Calu3 (cell line): Measurements from ENCODE around the gene MCHR2. TPM values are rescaled to one million over a fixed set of nuclear protein-coding genes. Genes with fewer than 3 reads are reported as not detected.

Experiments used
- BruUV-seq: library from RNA; stranded (reverse); fragments of 400-500 nt; replicated peaks from 2 replicates; lab custom pipeline; 2021; lab: Mats Ljungman, UMichigan
- CTCF ChIA-PET: fragments of 300-600 bp; sonication (Branson Sonifier 250); formaldehyde crosslinking; loops from one replicate; lab custom pipeline; 2022; ENCODE audit warnings: antibody characterized with exemption; lab: Charles Lee
- DNase-seq: peaks from one replicate; pipeline ENCODE4 v3.0.0; 2022
- H3K27ac Mint-ChIP-seq: one replicate; pipeline ENCODE4 v1.8.0; 2022; ENCODE audit warnings: mixed read lengths; ENCODE audit not compliant: unreplicated experiment
- H3K27me3 Mint-ChIP-seq: one replicate; pipeline ENCODE4 v1.8.0; 2022; ENCODE audit warnings: mixed read lengths; ENCODE audit not compliant: unreplicated experiment
- H3K36me3 Mint-ChIP-seq: one replicate; pipeline ENCODE4 v1.8.0; 2022; ENCODE audit warnings: mild to moderate bottlenecking, moderate library complexity, mixed read lengths; ENCODE audit not compliant: insufficient read depth, unreplicated experiment
- H3K4me1 Mint-ChIP-seq: one replicate; pipeline ENCODE4 v1.8.0; 2022; ENCODE audit warnings: mild to moderate bottlenecking, low read depth, mixed read lengths; ENCODE audit not compliant: unreplicated experiment
- H3K4me3 Mint-ChIP-seq: one replicate; pipeline ENCODE4 v1.8.0; 2022; ENCODE audit warnings: mild to moderate bottlenecking, low read depth, moderate library complexity, mixed read lengths; ENCODE audit not compliant: unreplicated experiment
- H3K9me3 Mint-ChIP-seq: one replicate; pipeline ENCODE4 v1.8.0; 2022; ENCODE audit warnings: low read depth, mixed read lengths; ENCODE audit not compliant: unreplicated experiment
- intact Hi-C: fragments of 100-400 bp; cut with micrococcal nuclease; formaldehyde crosslinking; loops from one replicate; pipeline ENCODE4 v1.10.0; 2022; ENCODE audit not compliant: unreplicated experiment
- total RNA-seq: library from RNA; stranded (reverse); gene quantifications from 2 replicates; pipeline ENCODE4 v1.2.3, GENCODE V29; 2022
- TF ChIP-seq, protein P1 (sequence below): fragments of 200-600 bp; IDR thresholded peaks from one replicate; pipeline ENCODE4 v1.8.0; 2022; ENCODE audit warnings: antibody characterized with exemption; ENCODE audit not compliant: unreplicated experiment

Gene MCHR2
- total RNA-seq, 1 experiment from 2014 or later, result not detected

DNA sequence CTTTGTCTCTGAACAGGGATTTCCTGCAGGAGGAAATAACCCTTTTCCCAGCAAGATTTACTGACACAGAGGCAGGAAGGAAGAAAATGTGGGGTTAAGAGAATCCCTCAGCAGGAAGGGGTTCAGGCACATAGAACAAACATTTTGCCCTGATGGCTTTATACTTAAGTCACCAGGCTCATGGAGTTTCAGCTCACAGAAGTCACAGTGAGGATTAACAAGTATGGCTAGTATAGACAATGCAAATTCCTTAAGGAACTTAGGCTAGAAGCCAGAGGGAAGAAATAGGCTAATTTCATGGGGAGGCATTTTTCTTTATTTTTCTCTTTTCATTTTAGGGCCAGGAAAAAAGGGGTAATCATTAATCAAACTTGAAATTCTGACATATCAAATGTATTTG is 50.2 kb downstream of the MCHR2 start:
- H3K4me1 Mint-ChIP-seq, result no peaks in the 10 kb centered on the region
- intact Hi-C loops, result no loop called here
- no peaks in the 10 kb centered on the region for H3K36me3 Mint-ChIP-seq
- no peaks in the 10 kb centered on the region for H3K27me3 Mint-ChIP-seq
- CTCF ChIA-PET, result no interaction called here
- H3K27ac Mint-ChIP-seq, result no peak overlapping the region
- no peak for DNase-seq
- TF ChIP-seq, protein P1, sequence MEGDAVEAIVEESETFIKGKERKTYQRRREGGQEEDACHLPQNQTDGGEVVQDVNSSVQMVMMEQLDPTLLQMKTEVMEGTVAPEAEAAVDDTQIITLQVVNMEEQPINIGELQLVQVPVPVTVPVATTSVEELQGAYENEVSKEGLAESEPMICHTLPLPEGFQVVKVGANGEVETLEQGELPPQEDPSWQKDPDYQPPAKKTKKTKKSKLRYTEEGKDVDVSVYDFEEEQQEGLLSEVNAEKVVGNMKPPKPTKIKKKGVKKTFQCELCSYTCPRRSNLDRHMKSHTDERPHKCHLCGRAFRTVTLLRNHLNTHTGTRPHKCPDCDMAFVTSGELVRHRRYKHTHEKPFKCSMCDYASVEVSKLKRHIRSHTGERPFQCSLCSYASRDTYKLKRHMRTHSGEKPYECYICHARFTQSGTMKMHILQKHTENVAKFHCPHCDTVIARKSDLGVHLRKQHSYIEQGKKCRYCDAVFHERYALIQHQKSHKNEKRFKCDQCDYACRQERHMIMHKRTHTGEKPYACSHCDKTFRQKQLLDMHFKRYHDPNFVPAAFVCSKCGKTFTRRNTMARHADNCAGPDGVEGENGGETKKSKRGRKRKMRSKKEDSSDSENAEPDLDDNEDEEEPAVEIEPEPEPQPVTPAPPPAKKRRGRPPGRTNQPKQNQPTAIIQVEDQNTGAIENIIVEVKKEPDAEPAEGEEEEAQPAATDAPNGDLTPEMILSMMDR, result no peak
- H3K9me3 Mint-ChIP-seq, result no peaks in the 10 kb centered on the region
- H3K4me3 Mint-ChIP-seq, result no peak overlapping the region
- BruUV-seq, result no TSS peak

DNA sequence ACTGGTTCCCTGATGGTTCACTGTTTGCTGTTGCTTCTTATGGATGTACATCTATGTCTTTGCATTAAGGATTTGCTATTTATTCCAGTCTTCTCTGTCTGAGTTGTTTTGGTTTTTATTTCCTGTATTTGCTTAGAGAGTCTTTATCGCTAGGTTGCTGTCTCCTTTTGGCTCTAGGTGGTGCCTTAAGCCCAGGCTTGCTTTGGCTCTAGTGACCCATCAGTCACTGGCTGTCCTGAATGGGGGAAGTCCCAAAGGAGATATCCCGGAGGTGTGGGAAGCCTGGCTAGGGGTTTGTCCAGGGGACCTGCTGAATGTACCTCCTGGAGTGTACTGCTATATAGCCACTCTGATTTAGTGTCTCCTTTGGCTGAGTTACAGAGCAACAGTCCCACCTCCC is 53.4 kb downstream of the MCHR2 start:
- BruUV-seq, result no TSS peak
- no peak overlapping the region for H3K27ac Mint-ChIP-seq
- H3K4me1 Mint-ChIP-seq, result peaks cover 11% of the 10 kb centered on the region
- TF ChIP-seq, protein P1, result no peak
- CTCF ChIA-PET, result no interaction called here
- no peak for DNase-seq
- intact Hi-C loops, result no loop called here
- no peaks in the 10 kb centered on the region for H3K9me3 Mint-ChIP-seq
- H3K27me3 Mint-ChIP-seq, result no peaks in the 10 kb centered on the region
- no peaks in the 10 kb centered on the region for H3K36me3 Mint-ChIP-seq
- H3K4me3 Mint-ChIP-seq, result no peak overlapping the region

DNA sequence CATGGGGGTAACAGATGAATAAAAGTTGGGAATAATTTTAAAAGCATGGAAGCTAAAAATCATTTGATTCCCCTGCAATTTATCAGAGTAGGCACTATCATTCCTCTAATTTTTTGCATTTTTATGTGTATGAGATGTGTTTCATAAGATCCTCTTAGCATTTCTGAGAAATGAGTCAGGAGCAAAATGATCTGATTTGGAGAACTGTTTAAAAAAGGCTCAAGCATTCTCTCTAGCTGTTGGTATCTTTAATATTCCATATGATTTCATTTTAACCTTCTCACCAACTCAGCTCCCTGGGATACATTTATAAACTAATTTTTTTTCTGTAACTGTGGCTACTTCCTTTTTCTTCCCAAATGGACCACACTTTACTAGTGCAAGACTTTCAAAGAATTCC is 60.9 kb downstream of the MCHR2 start:
- DNase-seq, result no peak
- Mint-ChIP-seq H3K36me3 (no peaks in the 10 kb centered on the region), H3K9me3 (peaks cover 3% of the 10 kb centered on the region), H3K27me3 (no peaks in the 10 kb centered on the region), H3K4me3 (no peak overlapping the region), H3K4me1 (peaks cover 7% of the 10 kb centered on the region), H3K27ac (no peak overlapping the region)
- CTCF ChIA-PET, result interaction anchor here (0.6 kb wide), 1 partner anchor 13 kb away, joined by 3 read pairs; no protein-coding TSS in a partner anchor
- TF ChIP-seq, protein P1, result no peak
- BruUV-seq, result no TSS peak
- intact Hi-C loops, result no loop called here

DNA sequence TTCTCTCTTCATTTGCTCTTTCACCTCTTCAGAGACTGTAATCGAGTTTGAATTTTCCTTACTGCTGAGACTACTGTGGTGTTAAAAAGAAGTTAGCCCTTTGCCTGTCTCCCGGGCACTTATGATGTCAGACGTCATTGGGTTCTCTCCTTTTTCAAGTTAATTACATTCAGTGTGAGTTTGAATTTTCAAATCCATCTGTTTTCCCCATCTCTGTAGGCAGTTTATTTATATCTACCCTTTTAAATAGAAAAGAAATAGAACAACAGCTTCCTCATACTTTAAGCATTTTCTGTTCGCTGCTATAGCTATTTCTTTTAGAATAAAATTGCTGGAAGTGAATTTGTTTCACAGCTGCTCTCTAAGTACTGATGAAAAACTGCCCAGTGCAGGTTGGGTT is 81.4 kb downstream of the MCHR2 start:
- no peak for DNase-seq
- no peaks in the 10 kb centered on the region for H3K36me3 Mint-ChIP-seq
- no peaks in the 10 kb centered on the region for H3K27me3 Mint-ChIP-seq
- no TSS peak for BruUV-seq
- intact Hi-C loops, result no loop called here
- no peak overlapping the region for H3K27ac Mint-ChIP-seq
- TF ChIP-seq, protein P1, result no peak
- H3K4me3 Mint-ChIP-seq, result no peak overlapping the region
- CTCF ChIA-PET, result no interaction called here
- H3K4me1 Mint-ChIP-seq, result no peaks in the 10 kb centered on the region
- H3K9me3 Mint-ChIP-seq, result no peaks in the 10 kb centered on the region
